Mammary microvascular endothelial cell (primary cell): Measurements from ENCODE around the gene SFN. TPM values are rescaled to one million over a fixed set of nuclear protein-coding genes. Genes with fewer than 3 reads are reported as not detected.

Source experiments
- total RNA-seq: library from RNA; depleted of rRNA; stranded (reverse); fragments of >200 nt; gene quantifications from 2 replicates; pipeline ENCODE4 v1.2.3, GENCODE V29; 2015

Gene SFN
- 0.20 and 0.80 TPM in 2 replicates for total RNA-seq

DNA sequence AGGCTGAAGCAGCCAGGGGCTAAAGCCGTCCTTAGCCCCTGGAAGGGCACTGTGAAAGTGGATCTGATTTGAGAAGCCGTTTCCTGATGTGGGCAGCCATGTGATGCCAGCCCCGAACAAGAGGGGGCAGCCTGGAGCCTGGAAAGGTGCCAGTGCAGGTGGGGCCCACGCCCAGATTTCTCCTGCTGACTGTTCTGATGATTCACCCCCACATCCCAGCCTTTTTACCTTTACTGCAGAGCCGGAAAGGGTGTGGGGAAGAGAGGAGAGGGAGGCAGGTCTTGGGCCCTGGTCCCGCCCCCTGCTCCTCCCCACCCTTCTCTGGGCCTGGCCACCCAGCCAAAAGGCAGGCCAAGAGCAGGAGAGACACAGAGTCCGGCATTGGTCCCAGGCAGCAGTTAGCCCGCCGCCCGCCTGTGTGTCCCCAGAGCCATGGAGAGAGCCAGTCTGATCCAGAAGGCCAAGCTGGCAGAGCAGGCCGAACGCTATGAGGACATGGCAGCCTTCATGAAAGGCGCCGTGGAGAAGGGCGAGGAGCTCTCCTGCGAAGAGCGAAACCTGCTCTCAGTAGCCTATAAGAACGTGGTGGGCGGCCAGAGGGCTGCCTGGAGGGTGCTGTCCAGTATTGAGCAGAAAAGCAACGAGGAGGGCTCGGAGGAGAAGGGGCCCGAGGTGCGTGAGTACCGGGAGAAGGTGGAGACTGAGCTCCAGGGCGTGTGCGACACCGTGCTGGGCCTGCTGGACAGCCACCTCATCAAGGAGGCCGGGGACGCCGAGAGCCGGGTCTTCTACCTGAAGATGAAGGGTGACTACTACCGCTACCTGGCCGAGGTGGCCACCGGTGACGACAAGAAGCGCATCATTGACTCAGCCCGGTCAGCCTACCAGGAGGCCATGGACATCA is at the start of gene SFN:
SFN (plus strand) TSS at position 369 of the 904 bp plus-strand sequence; CDS start at position 433, 64 bp downstream.

DNA sequence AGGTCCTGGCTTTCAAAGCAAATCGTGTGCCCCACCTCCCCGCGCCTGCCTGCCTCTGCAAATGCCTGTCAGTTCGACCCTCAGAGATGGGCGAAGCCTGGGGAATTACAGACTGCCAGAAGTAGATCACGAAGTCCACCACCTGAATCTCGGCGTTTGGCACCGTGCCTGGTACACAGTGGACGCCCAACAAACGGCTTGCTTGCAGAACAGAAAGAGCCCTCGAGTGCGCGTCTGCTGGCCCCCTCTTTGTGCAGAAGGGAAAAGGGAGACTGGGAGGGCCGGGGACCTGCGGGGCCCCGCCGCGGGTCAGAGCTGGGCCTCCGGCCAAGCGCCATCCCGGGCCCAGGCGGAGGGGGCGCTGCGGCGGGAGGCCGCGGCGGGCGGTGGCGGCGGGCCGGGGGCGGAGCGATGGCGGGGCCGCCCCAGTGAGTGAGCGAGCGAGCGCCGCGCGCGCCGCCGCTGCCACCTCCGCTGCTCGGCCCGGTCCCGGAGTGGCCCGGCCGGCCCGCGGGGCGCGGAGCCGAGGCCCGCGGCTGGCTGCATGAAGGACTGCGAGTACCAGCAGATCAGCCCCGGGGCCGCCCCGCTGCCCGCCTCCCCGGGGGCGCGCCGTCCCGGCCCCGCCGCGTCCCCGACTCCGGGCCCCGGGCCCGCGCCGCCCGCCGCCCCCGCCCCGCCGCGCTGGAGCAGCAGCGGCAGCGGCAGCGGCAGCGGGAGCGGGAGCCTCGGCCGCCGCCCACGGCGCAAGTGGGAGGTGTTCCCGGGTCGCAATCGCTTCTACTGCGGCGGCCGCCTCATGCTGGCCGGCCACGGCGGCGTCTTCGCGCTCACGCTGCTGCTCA is 36.5 kb upstream of the SFN start, which contains the start of gene ZDHHC18:
ZDHHC18 (plus strand) TSS at position 428 of the 845 bp plus-strand sequence; CDS start at position 545, 117 bp downstream.

DNA sequence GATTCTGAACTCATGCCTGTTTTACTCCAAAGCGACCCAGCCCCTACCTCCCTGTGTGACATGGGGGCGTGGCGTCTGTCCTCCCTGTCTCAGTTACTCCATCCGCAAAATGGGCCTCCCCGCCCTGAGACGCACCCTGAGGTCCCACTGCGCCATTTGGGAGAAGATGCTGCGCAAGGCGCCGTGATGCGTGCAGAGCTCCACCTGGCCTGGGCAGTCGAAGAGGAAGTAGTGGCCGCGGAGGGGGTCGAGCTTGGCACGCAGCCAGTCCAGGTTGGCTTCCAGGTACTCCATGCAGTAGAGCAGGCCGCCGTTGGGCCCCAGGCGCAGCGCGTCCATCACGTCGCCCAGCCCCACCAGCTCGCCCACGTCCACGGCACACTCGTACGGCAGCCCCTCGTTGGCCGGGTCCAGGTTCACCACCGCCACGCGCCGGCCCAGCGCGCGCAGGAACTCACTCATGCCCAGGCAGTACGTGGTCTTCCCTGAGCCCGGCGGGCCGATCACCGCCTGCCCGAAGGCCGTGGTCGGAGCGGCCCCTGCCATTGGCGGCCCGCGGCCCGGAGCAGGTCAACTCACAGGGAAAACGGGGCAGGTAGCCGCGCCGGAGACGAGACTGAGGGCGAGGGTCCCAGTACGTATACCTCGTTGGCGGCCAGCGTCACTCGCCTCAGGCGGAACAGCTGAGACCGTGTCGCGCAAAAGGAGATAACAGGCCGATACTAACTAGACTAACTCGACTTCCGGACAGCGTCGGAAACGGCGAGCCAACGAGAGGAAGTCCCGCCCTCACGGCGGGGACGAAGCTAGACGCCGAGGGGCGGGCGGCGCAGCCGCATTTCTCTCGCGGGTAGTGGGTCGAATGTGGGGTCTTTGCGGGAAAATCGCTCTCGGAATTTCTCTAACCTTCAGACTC is 26.9 kb downstream of the SFN start, which contains the start of gene GPN2:
GPN2 (minus strand) TSS at position 733 of the 916 bp plus-strand sequence; CDS start at position 546, 187 bp downstream.

DNA sequence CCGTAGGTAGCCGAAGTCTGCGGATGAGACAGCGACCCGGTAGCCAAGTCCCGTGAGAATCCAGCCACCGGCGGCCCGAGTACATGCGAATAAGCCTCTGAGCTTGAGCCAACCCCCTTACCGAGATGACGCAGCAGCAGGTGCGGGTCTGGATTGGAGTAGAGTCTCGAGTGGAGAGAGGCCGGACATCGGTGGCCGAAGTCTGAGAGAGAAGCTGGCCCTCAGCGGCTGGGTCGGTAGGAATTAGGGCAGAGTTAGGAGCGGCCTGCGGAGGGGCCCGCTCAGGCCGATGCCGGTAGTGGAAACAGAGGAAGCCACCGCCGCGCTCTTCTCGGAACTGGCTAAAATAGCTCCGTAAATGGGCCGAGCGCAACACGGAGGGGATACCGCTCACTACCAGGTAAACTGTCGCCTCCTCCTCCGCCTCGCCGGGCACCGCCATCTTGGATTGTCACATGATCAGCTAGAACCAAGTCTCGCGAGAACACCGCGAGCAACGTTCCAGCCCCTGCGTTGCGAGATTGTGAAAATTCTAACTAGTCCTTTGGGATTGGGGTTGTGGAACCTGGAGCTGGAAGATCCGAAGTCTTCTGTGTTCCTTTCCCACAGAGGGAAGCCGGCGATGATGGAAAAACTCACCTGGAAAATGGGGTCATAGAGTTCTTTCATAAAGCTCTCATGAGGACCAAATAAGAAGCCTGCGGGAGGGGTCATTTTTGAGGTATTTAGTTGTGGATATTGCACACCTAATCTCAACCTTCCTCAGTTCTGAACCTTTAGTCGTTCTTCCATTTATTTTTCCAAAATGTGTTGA is 37.3 kb downstream of the SFN start, which contains the start of gene GPATCH3:
GPATCH3 (minus strand) TSS at position 467 of the 814 bp plus-strand sequence; CDS start at position 442, 25 bp downstream.

Other genes starting within 250 kb of the SFN start
- 24.8 and 25.0 TPM in 2 replicates for gene ARID1A, start 167.1 kb upstream of the SFN start, total RNA-seq
- 4.8 and 8.4 TPM in 2 replicates for gene PIGV, start 75.2 kb upstream of the SFN start, total RNA-seq
- gene ZDHHC18, start 36.5 kb upstream of the SFN start, total RNA-seq, result 13.8 and 19.3 TPM in 2 replicates
- gene GPN2, start 27.1 kb downstream of the SFN start, total RNA-seq, result 4.5 and 10.2 TPM in 2 replicates
- gene GPATCH3, start 37.3 kb downstream of the SFN start, total RNA-seq, result 8.3 and 10.3 TPM in 2 replicates
- gene NR0B2, start 50.8 kb downstream of the SFN start, total RNA-seq, result not detected in 2 replicates
- gene NUDC, start 58.6 kb downstream of the SFN start, total RNA-seq, result 99.9 and 108 TPM in 2 replicates
- not detected in 2 replicates for gene KDF1, start 97.3 kb downstream of the SFN start, total RNA-seq
- 230 and 265 TPM in 2 replicates for gene TRNP1, start 130.5 kb downstream of the SFN start, total RNA-seq
- 3.0 and 3.7 TPM in 2 replicates for gene TENT5B, start 149.7 kb downstream of the SFN start, total RNA-seq